HepG2 (cell line): ENCODE results near the gene TBC1D16. TPM values are rescaled to one million over a fixed set of nuclear protein-coding genes. Genes with fewer than 3 reads are reported as not detected.
A peak's percentile ranks its signal among the peaks of the same experiment; 100 is the strongest.

Experiments
- AKAP8 ChIP-seq: sonication (generic); formaldehyde crosslinking; IDR thresholded peaks from 2 replicates; pipeline ENCODE4 v1.5.1; 2020; ENCODE audit warnings: mild to moderate bottlenecking, missing genetic modification reagents
- ARID5B ChIP-seq: IDR thresholded peaks from 2 replicates; pipeline ENCODE4 v1.4.0; 2020; ENCODE audit warnings: mild to moderate bottlenecking, missing genetic modification reagents
- BRD4 ChIP-seq: sonication (generic); formaldehyde crosslinking; IDR thresholded peaks from 2 replicates; pipeline ENCODE4 v1.4.0; 2020; ENCODE audit warnings: missing genetic modification reagents
- CEBPG ChIP-seq: IDR thresholded peaks from 2 replicates; pipeline ENCODE4 v1.6.1; 2016
- CHCHD3 ChIP-seq: sonication (generic); formaldehyde crosslinking; IDR thresholded peaks from 2 replicates; pipeline ENCODE4 v1.8.0; 2022; ENCODE audit warnings: mild to moderate bottlenecking, missing genetic modification reagents, moderate library complexity
- DMAP1 ChIP-seq: IDR thresholded peaks from 2 replicates; pipeline ENCODE4 v1.6.1; 2016
- E2F1 ChIP-seq: sonication (generic); formaldehyde crosslinking; IDR thresholded peaks from 2 replicates; pipeline ENCODE4 v1.5.0; 2020; ENCODE audit warnings: missing genetic modification reagents
- FOSL2 ChIP-seq: sonication (generic); formaldehyde crosslinking; IDR thresholded peaks from 2 replicates; pipeline ENCODE4 v1.4.0; 2020; ENCODE audit warnings: missing genetic modification reagents
- KAT8 ChIP-seq: IDR thresholded peaks from 2 replicates; pipeline ENCODE4 v1.6.1; 2016; ENCODE audit warnings: missing genetic modification reagents, missing compliant biosample characterization
- MYC ChIP-seq: sonication (generic); formaldehyde crosslinking; IDR thresholded peaks from 2 replicates; pipeline ENCODE4 v1.9.0; 2021; ENCODE audit warnings: missing genetic modification reagents, borderline replicate concordance
- NFATC3 ChIP-seq: sonication (generic); formaldehyde crosslinking; IDR thresholded peaks from 2 replicates; pipeline ENCODE4 v1.5.1; 2020; ENCODE audit warnings: mild to moderate bottlenecking, missing genetic modification reagents
- NFYB ChIP-seq: sonication (generic); formaldehyde crosslinking; IDR thresholded peaks from 2 replicates; pipeline ENCODE4 v1.4.0; 2020; ENCODE audit warnings: missing genetic modification reagents
- NKX3-1 ChIP-seq: sonication (generic); formaldehyde crosslinking; IDR thresholded peaks from 2 replicates; pipeline ENCODE4 v1.5.0; 2020; ENCODE audit warnings: missing genetic modification reagents
- NR2C2 ChIP-seq: sonication (generic); formaldehyde crosslinking; IDR thresholded peaks from 2 replicates; pipeline ENCODE4 v1.4.0; 2020; ENCODE audit warnings: missing genetic modification reagents, mild to moderate bottlenecking, moderate library complexity, borderline replicate concordance
- PCBP2 ChIP-seq: fragments of 200-400 bp; formaldehyde crosslinking; optimal IDR thresholded peaks from 2 replicates; pipeline ENCODE3; 2018; ENCODE audit warnings: low read length, low read depth; ENCODE audit not compliant: poor library complexity, severe bottlenecking
- PHF21A ChIP-seq: sonication (generic); formaldehyde crosslinking; IDR thresholded peaks from 2 replicates; pipeline ENCODE4 v1.5.0; 2020; ENCODE audit warnings: mild to moderate bottlenecking, missing genetic modification reagents
- POGZ ChIP-seq: sonication (generic); formaldehyde crosslinking; IDR thresholded peaks from 2 replicates; pipeline ENCODE4 v1.4.0; 2020; ENCODE audit warnings: mild to moderate bottlenecking, missing genetic modification reagents
- THAP9 ChIP-seq: sonication (generic); formaldehyde crosslinking; IDR thresholded peaks from 2 replicates; pipeline ENCODE4; 2020; ENCODE audit warnings: missing genetic modification reagents, mild to moderate bottlenecking, borderline replicate concordance
- ZFP41 ChIP-seq: sonication (generic); formaldehyde crosslinking; IDR thresholded peaks from 2 replicates; pipeline ENCODE4 v1.4.0; 2020; ENCODE audit warnings: mild to moderate bottlenecking, missing genetic modification reagents, borderline replicate concordance
- ZNF350 ChIP-seq: sonication (generic); formaldehyde crosslinking; IDR thresholded peaks from 2 replicates; pipeline ENCODE4 v1.4.0; 2020; ENCODE audit warnings: mild to moderate bottlenecking, low read depth, missing genetic modification reagents, borderline replicate concordance
- ZNF766 ChIP-seq: sonication (generic); formaldehyde crosslinking; IDR thresholded peaks from 2 replicates; pipeline ENCODE4 v1.5.0; 2020; ENCODE audit warnings: missing genetic modification reagents, borderline replicate concordance
- ZNF775 ChIP-seq: sonication (generic); formaldehyde crosslinking; IDR thresholded peaks from 2 replicates; pipeline ENCODE4 v1.4.0; 2020; ENCODE audit warnings: missing genetic modification reagents, mild to moderate bottlenecking, moderate library complexity, borderline replicate concordance
- ZNF816 ChIP-seq: sonication (generic); formaldehyde crosslinking; IDR thresholded peaks from 2 replicates; pipeline ENCODE4 v1.8.0; 2022; ENCODE audit warnings: missing genetic modification reagents, mild to moderate bottlenecking, borderline replicate concordance
- polyA plus RNA-seq, 8 experiments: library from polyadenylated mRNA; depleted of rRNA in 3 of 8; stranded (reverse) in 7 of 8; unstranded in 1 of 8; fragments of >200 nt; fragmentation: Illumina TruSeq in 4 of 8; extraction: Trizol in 4 of 8; gene quantifications; 2 replicates each; pipeline versions ENCODE4 v1.2.1 to v1.2.3, GENCODE V29; 2011 to 2016; ENCODE audit warnings: low read depth in 4 of 8, missing spikeins in 1 of 8, mixed read lengths in 1 of 8; ENCODE audit not compliant: insufficient read depth in 1 of 8
- total RNA-seq, 5 experiments: library from RNA; depleted of rRNA; stranded (reverse); fragments of >200 nt; fragmentation: Illumina TruSeq; extraction: Trizol; gene quantifications; 2 replicates each; pipeline ENCODE4 v1.2.3, GENCODE V29; 2016; ENCODE audit warnings: low read depth in 1 of 5

Gene TBC1D16
- total and polyA plus RNA-seq, 2 of the 13 experiments (the other 11 are each of a cell fraction or from before 2014, with no cell fraction given): 14.9 to 24.9 TPM

- TF ChIP-seq THAP9 (CRISPR knock-in tag): no peak
- no peak for TF ChIP-seq NFATC3 (CRISPR knock-in tag)
- no peak for TF ChIP-seq ZNF350 (CRISPR knock-in tag)
- TF ChIP-seq PCBP2: no peak
- TF ChIP-seq CHCHD3: peak; percentile 4; the same call in 1 of the 2 replicates
- no peak for TF ChIP-seq MYC (CRISPR knock-in tag)
- no peak for TF ChIP-seq ARID5B (CRISPR knock-in tag)
- no peak; the same call in 1 of the 2 replicates for TF ChIP-seq NFYB
- TF ChIP-seq ZNF775 (CRISPR knock-in tag): no peak
- TF ChIP-seq FOSL2 (CRISPR knock-in tag): no peak
- no peak; the same call in none of the 2 replicates for TF ChIP-seq BRD4 (CRISPR knock-in tag)
- TF ChIP-seq NKX3-1 (CRISPR knock-in tag): no peak; the same call in 1 of the 2 replicates
- TF ChIP-seq POGZ: no peak
- no peak for TF ChIP-seq ZFP41 (CRISPR knock-in tag)
- no peak for TF ChIP-seq CEBPG (CRISPR knock-in tag)
- TF ChIP-seq E2F1: no peak
- TF ChIP-seq KAT8 (CRISPR knock-in tag): no peak; the same call in 1 of the 2 replicates
- TF ChIP-seq ZNF766 (CRISPR knock-in tag): no peak
- TF ChIP-seq DMAP1 (CRISPR knock-in tag): no peak
- TF ChIP-seq ZNF816: no peak; the same call in 1 of the 2 replicates
- no peak for TF ChIP-seq NR2C2 (CRISPR knock-in tag)
- TF ChIP-seq AKAP8 (CRISPR knock-in tag): no peak
- TF ChIP-seq PHF21A (CRISPR knock-in tag): no peak
Measured at GRCh38 chr17:79992649-79993389, 42.9 kb downstream of the TBC1D16 start (continued).
